AG04449 (cell line): Measurements from ENCODE around the gene PARP3.

ENCODE experiments used
- CTCF ChIA-PET: fragments of 350-600 bp; formaldehyde crosslinking; extraction: SDS; loops from one replicate; lab custom pipeline; 2021; ENCODE audit warnings: antibody characterized with exemption; lab: Yijun Ruan, JAX
- POLR2A ChIA-PET: fragments of 400-600, 350-600 bp; formaldehyde crosslinking; extraction: SDS; loops from one replicate; lab custom pipeline; 2020; ENCODE audit warnings: antibody characterized with exemption, inconsistent platforms; lab: Yijun Ruan, JAX
- DNase-seq: peaks from one replicate; pipeline ENCODE4 v3.0.0-alpha.2; 2010; ENCODE audit warnings: low read depth, low spot score
- H3K4me3 ChIP-seq: 2 replicates; pipeline ENCODE4 v1.5.1; 2011; ENCODE audit warnings: low read depth, mild to moderate bottlenecking, control low read depth, low read length
- CTCF ChIP-seq: IDR thresholded peaks from one replicate; pipeline ENCODE4 v1.5.1; 2011; ENCODE audit warnings: mild to moderate bottlenecking, moderate library complexity, low read length, control low read depth, inconsistent platforms; ENCODE audit not compliant: insufficient read depth; ENCODE audit errors: missing control alignments

Gene PARP3

GRCh38 chr3:51960386-51960785, 18.2 kb downstream of the PARP3 start:
- POLR2A ChIA-PET = no interaction called here
- H3K4me3 ChIP-seq = no peak overlapping the region
- no peak for TF ChIP-seq CTCF
- DNase-seq = no peak
- CTCF ChIA-PET = interaction anchor here (1.7 to 7.3 kb wide), 3 partner anchors 9 to 18 kb away, joined by 6 to 67 read pairs (median 15); partner anchors contain the start of genes ABHD14A, ABHD14B, PARP3 and RRP9

GRCh38 chr3:51961011-51961410, 18.8 kb downstream of the PARP3 start:
- no peak for TF ChIP-seq CTCF
- no peak for DNase-seq
- ChIA-PET CTCF (interaction anchor here (1.7 to 7.3 kb wide), 3 partner anchors 8 to 18 kb away, joined by 6 to 67 read pairs (median 15); partner anchors contain the start of genes ABHD14A, ABHD14B, PARP3 and RRP9), POLR2A (interaction anchor here (0.7 kb wide), 1 partner anchor 96 kb away, joined by 3 read pairs; no protein-coding TSS in a partner anchor)
- no peak overlapping the region for H3K4me3 ChIP-seq

GRCh38 chr3:51961602-51962569, 19.7 kb downstream of the PARP3 start:
- no peak for DNase-seq
- ChIA-PET POLR2A (interaction anchor here (0.7 kb wide), 1 partner anchor 95 kb away, joined by 3 read pairs; no protein-coding TSS in a partner anchor), CTCF (interaction anchor here (1.1 to 7.3 kb wide), 5 partner anchors 7 to 19 kb away, joined by 3 to 67 read pairs (median 6); partner anchors contain the start of genes ABHD14A, ABHD14B, PARP3 and RRP9)
- no peak for TF ChIP-seq CTCF
- H3K4me3 ChIP-seq = no peak overlapping the region

GRCh38 chr3:51962854-51963530, 20.8 kb downstream of the PARP3 start:
- H3K4me3 ChIP-seq = no peak overlapping the region
- POLR2A ChIA-PET = no interaction called here
- no peak for DNase-seq
- no peak for TF ChIP-seq CTCF
- CTCF ChIA-PET = interaction anchor here (1.0 to 7.3 kb wide), 4 partner anchors 10 to 160 kb away, joined by 4 to 67 read pairs (median 8); partner anchors contain the start of genes ABHD14A, ABHD14B, PARP3 and RRP9

- CTCF ChIA-PET = interaction anchor here (1.0 to 7.3 kb wide), 4 partner anchors 9 to 159 kb away, joined by 4 to 67 read pairs (median 11); partner anchors contain the start of genes ABHD14A, ABHD14B, GPR62 and PARP3
- TF ChIP-seq CTCF = no peak
- no peak for DNase-seq
- no peak overlapping the region for H3K4me3 ChIP-seq
- POLR2A ChIA-PET = no interaction called here
Observed at GRCh38 chr3:51963951-51964451, 21.8 kb downstream of the PARP3 start.
